ENCODE measurements around the gene PPIE.

Gene PPIE

DNA sequence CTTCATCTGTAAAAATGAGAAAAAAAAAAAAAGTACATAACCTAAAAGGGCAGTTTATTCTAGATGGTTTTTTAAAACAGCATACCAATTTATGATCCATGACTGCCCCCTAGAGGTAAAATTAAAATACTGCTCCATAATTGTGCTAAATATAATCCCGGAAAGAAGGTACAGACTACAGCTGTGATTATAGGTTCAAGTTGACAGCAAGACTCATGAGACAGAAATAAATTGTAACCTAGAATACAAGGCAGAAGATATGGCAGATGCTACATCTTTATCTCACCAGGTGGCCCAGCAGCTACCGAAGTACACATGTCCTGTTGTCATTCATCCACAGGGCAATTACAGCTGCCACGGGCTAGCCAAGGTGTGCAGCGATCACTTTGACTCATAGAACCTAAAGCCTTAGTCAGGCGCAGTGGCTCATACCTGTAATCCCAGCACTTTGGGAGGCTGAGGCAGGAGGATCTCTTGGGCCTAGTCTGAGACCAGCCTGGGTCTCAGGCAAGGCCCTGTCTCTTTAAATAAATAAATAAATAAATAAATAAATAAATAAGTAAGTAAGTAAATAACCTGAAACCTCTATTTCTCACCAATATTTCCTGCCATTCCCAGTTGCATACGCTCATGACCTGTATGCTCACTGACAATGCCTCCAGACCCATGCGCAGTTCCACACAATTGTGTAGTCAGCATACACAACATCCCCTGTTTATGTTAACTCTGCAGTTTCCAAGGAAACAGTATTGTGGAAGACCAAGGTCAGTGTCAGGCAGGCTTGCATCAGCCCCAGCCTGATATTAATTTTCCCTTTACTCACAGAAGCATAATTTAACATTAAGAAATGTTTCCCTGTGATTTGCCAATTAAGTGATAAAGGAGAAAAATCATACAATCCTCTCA, 18.3 kb upstream of the PPIE start:
- DNase-seq, result peak in 1 of 2 experiments; percentile 53

- no peak for DNase-seq
Observed at GRCh38 chr1:39721664-39722063, 17.0 kb upstream of the PPIE start.

GRCh38 chr1:39722495-39722894, 16.2 kb upstream of the PPIE start:
- DNase-seq, result no peak

DNA sequence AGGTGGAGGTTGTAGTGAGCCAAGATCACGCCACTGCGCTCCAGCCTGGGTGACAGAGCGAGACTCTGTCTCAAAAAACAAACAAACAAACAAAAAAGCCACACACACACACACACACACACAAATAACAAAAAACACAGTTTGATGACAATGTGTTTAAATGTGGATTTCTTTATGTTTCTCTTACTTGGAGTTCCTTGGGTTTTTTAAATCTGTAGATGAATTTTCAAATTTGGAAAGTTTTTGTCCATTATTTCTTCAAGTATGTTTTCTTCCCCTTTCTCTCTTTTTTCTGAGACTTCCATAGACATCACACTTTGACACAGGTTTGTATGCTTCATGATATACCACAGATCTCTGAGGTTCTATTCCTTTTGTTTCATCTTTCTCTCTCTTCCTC, 12.1 kb upstream of the PPIE start:
- no peak for DNase-seq

DNA sequence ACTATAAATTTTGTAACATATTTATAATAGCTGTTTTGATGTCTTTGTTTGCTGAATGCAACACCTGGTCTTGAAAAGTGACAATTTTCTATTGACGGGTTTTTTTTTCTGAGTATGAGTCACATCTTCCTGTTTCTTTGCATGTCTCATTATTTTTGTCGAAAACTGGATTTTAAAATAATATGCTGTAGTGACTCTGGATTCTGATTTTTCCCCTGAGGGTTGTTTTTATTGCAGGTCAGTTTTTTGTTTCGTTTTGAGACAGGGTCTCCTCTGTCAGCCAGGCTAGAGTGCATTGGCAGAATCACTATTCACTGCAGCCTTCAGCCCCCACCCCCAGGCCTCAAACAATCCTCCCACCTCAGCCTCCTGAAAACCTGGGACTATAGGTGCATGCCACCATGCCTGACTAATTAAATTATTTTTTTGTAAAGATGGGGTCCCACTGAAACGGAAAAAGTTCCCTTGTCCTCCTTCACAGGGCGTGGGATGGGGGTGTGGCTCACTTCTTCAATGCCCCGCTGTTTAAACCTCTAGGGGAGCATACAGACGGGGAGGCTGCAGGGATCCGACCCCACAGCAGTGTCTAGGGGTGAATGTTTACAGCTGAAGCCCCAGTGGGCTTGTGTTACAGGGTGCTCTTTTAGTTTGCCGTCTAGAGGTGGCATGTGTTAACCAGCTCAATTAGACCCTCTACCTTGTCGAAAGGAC, 11.3 kb upstream of the PPIE start:
- no peak for DNase-seq

- DNase-seq, result no peak
Observed at GRCh38 chr1:39727932-39728317, 10.8 kb upstream of the PPIE start.

- no peak for DNase-seq
Observed at GRCh38 chr1:39729030-39729429, 9.7 kb upstream of the PPIE start.

DNA sequence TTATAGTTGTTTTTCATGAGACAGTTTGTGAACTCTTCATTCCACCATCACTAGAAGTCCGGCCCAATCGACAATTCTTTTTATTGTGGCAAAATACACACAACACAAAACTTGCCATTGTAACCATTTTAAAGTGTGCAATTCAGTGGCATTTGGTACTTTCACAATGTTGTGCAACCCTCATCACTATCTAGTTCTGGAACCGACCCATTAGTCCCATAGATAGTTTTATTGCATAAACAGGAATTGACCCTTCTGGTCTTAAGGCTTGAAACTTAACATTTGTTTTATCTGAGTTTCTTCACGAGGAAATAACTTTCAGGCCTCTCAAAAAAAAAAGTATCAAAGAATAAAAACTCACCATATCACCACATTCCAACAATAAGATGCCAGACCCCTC, 8.8 kb upstream of the PPIE start:
- no peak for DNase-seq

- no peak for DNase-seq
Observed at GRCh38 chr1:39732730-39733129, 6.0 kb upstream of the PPIE start.

GRCh38 chr1:39733161-39733560, 5.5 kb upstream of the PPIE start:
- DNase-seq, result no peak

- no peak for DNase-seq
Observed at GRCh38 chr1:39735731-39736130, 3.0 kb upstream of the PPIE start.

- DNase-seq, result no peak
Observed at GRCh38 chr1:39737546-39738169, 1.0 kb upstream of the PPIE start.

- no peak for DNase-seq
Observed at GRCh38 chr1:39745016-39745670, 6.5 kb downstream of the PPIE start.

- no peak for DNase-seq
Observed at GRCh38 chr1:39751595-39751994, 12.9 kb downstream of the PPIE start.

DNA sequence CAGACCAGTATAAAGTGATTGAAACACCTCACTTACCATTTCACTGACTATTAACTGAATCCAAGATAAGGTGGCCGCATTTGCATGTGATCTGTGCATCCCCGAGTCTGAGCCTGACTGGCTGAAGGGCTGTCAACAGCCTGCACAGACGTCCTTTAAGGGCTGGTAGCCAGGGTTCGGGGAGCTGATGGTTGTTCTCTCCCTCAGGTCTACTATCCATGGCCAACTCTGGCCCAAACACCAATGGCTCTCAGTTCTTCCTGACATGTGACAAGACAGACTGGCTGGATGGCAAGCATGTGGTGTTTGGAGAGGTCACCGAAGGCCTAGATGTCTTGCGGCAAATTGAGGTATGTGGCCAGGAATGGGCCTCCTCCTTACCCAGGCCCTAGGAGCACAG, 14.0 kb downstream of the PPIE start:
- DNase-seq, result no peak

- DNase-seq, result no peak
Observed at GRCh38 chr1:39753132-39754025, 14.7 kb downstream of the PPIE start.

DNA sequence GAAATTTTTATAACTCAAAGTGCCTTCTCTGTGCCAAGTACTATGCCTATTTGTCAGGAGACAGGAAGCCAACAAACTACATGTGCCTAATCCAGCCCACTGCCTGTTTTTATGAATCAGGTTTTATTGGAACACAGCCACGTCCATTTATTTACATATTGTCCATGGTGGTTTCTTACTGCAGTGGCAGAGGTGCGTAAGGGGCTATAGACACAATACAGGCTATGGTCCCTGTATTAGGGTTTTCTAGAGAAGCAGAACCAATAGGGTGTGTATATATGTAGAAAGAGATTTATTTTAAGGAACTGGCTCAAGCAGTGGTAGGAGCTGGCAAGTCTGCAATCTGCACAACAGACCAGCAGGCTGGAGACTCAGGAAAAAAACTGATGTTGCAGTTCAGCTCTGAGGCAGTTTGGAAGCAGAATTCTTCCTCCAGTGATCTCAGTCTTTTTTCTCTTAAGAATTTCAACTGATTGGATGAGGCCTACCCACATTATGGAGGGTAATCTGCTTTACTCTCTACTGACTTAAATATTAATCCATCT, 15.4 kb downstream of the PPIE start:
- DNase-seq, result no peak

- DNase-seq, result no peak
Observed at GRCh38 chr1:39754906-39755504, 16.3 kb downstream of the PPIE start.

DNA sequence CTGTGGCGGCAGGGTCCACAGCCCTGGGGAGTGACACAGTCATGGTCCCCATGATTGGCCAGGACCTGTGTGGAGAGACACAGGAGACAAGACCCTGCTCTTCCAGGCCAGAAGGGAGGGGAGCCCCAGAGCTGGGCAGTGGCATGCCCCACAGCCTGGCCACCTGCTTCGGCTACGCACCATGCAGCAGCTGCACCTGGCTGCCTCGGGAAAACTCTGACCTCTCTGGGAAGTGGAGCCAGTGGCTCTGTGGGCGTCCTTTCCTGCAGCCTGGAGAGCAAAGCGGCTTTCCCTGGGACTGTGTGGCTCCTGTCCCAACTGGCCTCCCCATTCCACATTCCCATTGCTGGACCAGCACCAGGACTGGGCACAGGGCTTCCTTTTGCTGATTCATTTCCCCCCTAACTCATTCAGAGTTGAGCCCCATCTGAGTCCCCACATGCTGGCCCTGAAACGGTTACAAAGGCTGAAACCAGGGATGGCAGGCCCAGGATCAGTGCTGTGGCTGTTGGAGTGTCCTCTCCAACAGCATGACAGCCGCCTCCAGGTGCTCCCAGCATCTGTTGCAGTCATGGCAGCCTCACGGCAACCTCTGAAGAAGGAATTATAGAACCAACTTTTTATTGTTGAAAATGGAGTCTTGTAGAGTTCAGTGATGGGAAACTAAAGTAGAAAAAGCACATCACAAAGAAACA, 17.4 kb downstream of the PPIE start:
- no peak for DNase-seq

DNA sequence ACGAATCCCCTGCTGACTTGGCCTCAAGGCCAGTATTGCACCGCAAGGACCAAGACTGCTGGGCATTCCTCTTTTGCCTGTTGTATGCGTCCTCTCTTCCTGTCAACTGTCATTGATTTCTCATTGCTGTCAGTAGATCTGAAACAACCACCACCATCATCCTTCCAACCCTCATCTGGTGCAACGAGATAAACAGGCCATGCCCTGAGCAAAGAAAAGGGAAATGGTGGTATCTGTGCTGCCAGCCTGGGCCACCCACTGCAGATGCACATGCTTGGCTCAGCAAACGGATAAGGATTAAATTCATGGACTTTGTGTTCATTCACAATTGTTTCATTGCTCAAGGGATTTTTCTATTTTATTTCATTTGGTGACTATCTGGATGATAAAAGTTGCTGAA, 18.8 kb downstream of the PPIE start:
- DNase-seq, result no peak

Data from cerebellar nuclear complex (tissue), 1 donor.